Measurements from ENCODE around the gene PXN.

GRCh38 chr12:120231316-120232011, 34.1 kb downstream of the PXN start:
- TF ChIP-seq, protein P1, sequence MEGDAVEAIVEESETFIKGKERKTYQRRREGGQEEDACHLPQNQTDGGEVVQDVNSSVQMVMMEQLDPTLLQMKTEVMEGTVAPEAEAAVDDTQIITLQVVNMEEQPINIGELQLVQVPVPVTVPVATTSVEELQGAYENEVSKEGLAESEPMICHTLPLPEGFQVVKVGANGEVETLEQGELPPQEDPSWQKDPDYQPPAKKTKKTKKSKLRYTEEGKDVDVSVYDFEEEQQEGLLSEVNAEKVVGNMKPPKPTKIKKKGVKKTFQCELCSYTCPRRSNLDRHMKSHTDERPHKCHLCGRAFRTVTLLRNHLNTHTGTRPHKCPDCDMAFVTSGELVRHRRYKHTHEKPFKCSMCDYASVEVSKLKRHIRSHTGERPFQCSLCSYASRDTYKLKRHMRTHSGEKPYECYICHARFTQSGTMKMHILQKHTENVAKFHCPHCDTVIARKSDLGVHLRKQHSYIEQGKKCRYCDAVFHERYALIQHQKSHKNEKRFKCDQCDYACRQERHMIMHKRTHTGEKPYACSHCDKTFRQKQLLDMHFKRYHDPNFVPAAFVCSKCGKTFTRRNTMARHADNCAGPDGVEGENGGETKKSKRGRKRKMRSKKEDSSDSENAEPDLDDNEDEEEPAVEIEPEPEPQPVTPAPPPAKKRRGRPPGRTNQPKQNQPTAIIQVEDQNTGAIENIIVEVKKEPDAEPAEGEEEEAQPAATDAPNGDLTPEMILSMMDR (IDR thresholded peaks at IDR 0.05 in 2 of 3, conservative IDR thresholded peaks at IDR 0.05 in 1 of 3; ENCODE audit: control insufficient read depth in 2 of 3, extremely low read depth in 1 of 3, insufficient read depth in 1 of 3, low read depth in 3 of 3, low read length in 3 of 3): no peak
- TF ChIP-seq POLR2A (IDR thresholded peaks at IDR 0.05; ENCODE audit: low read depth, low read length) (no peak), RAD21 (IDR thresholded peaks at IDR 0.05; ENCODE audit: insufficient read depth, low read depth, low read length) (no peak), PAX8 (IDR thresholded peaks at IDR 0.05) (no peak), POLR2AphosphoS5 (IDR thresholded peaks at IDR 0.05; ENCODE audit: low read length) (no peak)
